CD14-positive monocyte (primary cell): ENCODE measurements around the gene CCDC34. TPM values are rescaled to one million over a fixed set of nuclear protein-coding genes. Genes with fewer than 3 reads are reported as not detected.
"Not testable (repeated sequence)": the region's sequence is repeated elsewhere in the genome, so short reads cannot be mapped to it uniquely, and the experiment has no call there.

Experiments
- DNase-seq, 3 donors: peaks; one replicate each; pipeline ENCODE4 v3.0.0-alpha.2; 2011 to 2022
- H2AFZ ChIP-seq: 2 replicates; pipeline ENCODE4 v1.6.0; 2012; ENCODE audit warnings: mild to moderate bottlenecking, low read depth, low read length, inconsistent platforms; ENCODE audit not compliant: insufficient read depth, poor library complexity, severe bottlenecking
- H3K27ac ChIP-seq, 2 donors: 1 replicate in 1 of 2; 2 replicates in 1 of 2; pipeline ENCODE4 v1.5.1; 2012 to 2013; ENCODE audit warnings: low read length in 2 of 2, control low read depth in 1 of 2, inconsistent platforms in 1 of 2, low read depth in 1 of 2, mild to moderate bottlenecking in 1 of 2
- H3K27me3 ChIP-seq, 2 donors: one replicate each; pipeline versions ENCODE4 v1.6.0 to v1.6.1; 2011 to 2013; ENCODE audit warnings: low read length in 2 of 2; ENCODE audit not compliant: control insufficient read depth in 2 of 2, insufficient read depth in 2 of 2
- H3K36me3 ChIP-seq, 2 donors: replicated peaks in 1 of 2; 1 replicate in 1 of 2; 2 replicates in 1 of 2; pipeline versions ENCODE4 v1.5.1 to v1.6.1; 2012 to 2013; ENCODE audit warnings: low read length in 2 of 2, control low read depth in 1 of 2, inconsistent platforms in 1 of 2, mild to moderate bottlenecking in 1 of 2; ENCODE audit not compliant: insufficient read depth in 2 of 2, control insufficient read depth in 1 of 2
- H3K4me1 ChIP-seq, 2 donors: 1 replicate in 1 of 2; 2 replicates in 1 of 2; pipeline versions ENCODE4 v1.5.1 to v1.6.1; 2012 to 2013; ENCODE audit warnings: low read length in 2 of 2, control low read depth in 1 of 2, inconsistent platforms in 1 of 2, mild to moderate bottlenecking in 1 of 2, moderate library complexity in 1 of 2; ENCODE audit not compliant: insufficient read depth in 2 of 2, control insufficient read depth in 1 of 2
- H3K4me2 ChIP-seq: replicated peaks from 2 replicates; pipeline ENCODE3; 2012; ENCODE audit warnings: low read length, moderate library complexity, mild to moderate bottlenecking; ENCODE audit not compliant: poor library complexity, severe bottlenecking; ENCODE audit errors: extremely low read depth
- H3K4me3 ChIP-seq, 3 experiments: fragments of 200-600 bp in 1 of 3; sonication (generic) in 1 of 3; replicated peaks in 1 of 3; 1 replicate in 2 of 3; 2 replicates in 1 of 3; pipeline ENCODE4 v1.5.1; 2011 to 2013; ENCODE audit warnings: low read length in 3 of 3, mild to moderate bottlenecking in 3 of 3, control low read depth in 2 of 3, low read depth in 2 of 3, inconsistent platforms in 1 of 3, moderate library complexity in 1 of 3
- H3K79me2 ChIP-seq: 2 replicates; pipeline ENCODE4 v1.6.0; 2012; ENCODE audit warnings: mild to moderate bottlenecking, control low read depth, inconsistent platforms, low read length, moderate library complexity; ENCODE audit not compliant: insufficient read depth
- H3K9ac ChIP-seq: 2 replicates; pipeline ENCODE4 v1.6.0; 2017; ENCODE audit warnings: low read length, mild to moderate bottlenecking; ENCODE audit not compliant: insufficient read depth, poor library complexity, severe bottlenecking
- H3K9me3 ChIP-seq, 2 donors: replicated peaks in 1 of 2; 1 replicate in 1 of 2; 2 replicates in 1 of 2; pipeline versions ENCODE4 v1.5.1 to v1.6.1; 2012 to 2013; ENCODE audit warnings: low read length in 2 of 2, control low read depth in 1 of 2; ENCODE audit not compliant: control insufficient read depth in 1 of 2, insufficient read depth in 1 of 2
- H4K20me1 ChIP-seq: 2 replicates; pipeline ENCODE4 v1.6.0; 2012; ENCODE audit warnings: mild to moderate bottlenecking, low read length, control low read depth, moderate library complexity; ENCODE audit not compliant: insufficient read depth
- H3K27ac Mint-ChIP-seq, 7 donors: one replicate each; pipeline ENCODE4 v1.8.0; 2020; ENCODE audit warnings: mild to moderate bottlenecking in 7 of 7, mixed read lengths in 7 of 7, moderate library complexity in 6 of 7, inconsistent platforms in 2 of 7
- H3K27me3 Mint-ChIP-seq, 3 donors: one replicate each; pipeline ENCODE4 v1.8.0; 2021 to 2022; ENCODE audit warnings: low read depth in 3 of 3, mild to moderate bottlenecking in 3 of 3, mixed read lengths in 3 of 3, moderate library complexity in 3 of 3, inconsistent platforms in 1 of 3
- H3K36me3 Mint-ChIP-seq, 2 donors: one replicate each; pipeline ENCODE4 v1.8.0; 2020; ENCODE audit warnings: mixed read lengths in 2 of 2, inconsistent platforms in 1 of 2, mild to moderate bottlenecking in 1 of 2
- H3K4me1 Mint-ChIP-seq: one replicate; pipeline ENCODE4 v1.8.0; 2020; ENCODE audit warnings: mild to moderate bottlenecking, mixed read lengths
- H3K4me3 Mint-ChIP-seq, 2 donors: one replicate each; pipeline ENCODE4 v1.8.0; 2020; ENCODE audit warnings: mild to moderate bottlenecking in 2 of 2, mixed read lengths in 2 of 2, moderate library complexity in 1 of 2
- H3K9me3 Mint-ChIP-seq, 7 donors: one replicate each; pipeline ENCODE4 v1.8.0; 2020 to 2022; ENCODE audit warnings: mixed read lengths in 7 of 7, mild to moderate bottlenecking in 6 of 7, moderate library complexity in 6 of 7, inconsistent platforms in 2 of 7
- CTCF ChIP-seq: fragments of 200-600 bp; IDR thresholded peaks from one replicate; pipeline ENCODE4 v1.8.0; 2022; ENCODE audit warnings: antibody characterized with exemption, mild to moderate bottlenecking
- WGBS: methylation state at CpG from one replicate; pipeline ENCODE4 v1.1.5; 2013; ENCODE audit warnings: missing lambda C conversion rate; ENCODE audit not compliant: insufficient coverage; 5-methylcytosine and 5-hydroxymethylcytosine counted together
- intact Hi-C, 2 donors: fragments of 100-400 bp; cut with micrococcal nuclease; formaldehyde crosslinking; loops; one replicate each; pipeline versions ENCODE4 v1.15.0 to v1.15.1; 2023
- polyA plus RNA-seq, 3 donors: library from polyadenylated mRNA; depleted of rRNA in 1 of 3; unstranded in 2 of 3; stranded (reverse) in 1 of 3; fragments of 300-500 nt in 2 of 3; fragments of >200 nt in 1 of 3; fragmentation: Illumina TruSeq in 2 of 3; gene quantifications; 1 replicate in 2 of 3; 2 replicates in 1 of 3; pipeline ENCODE4 v1.2.3, GENCODE V29; 2012 to 2021

Gene CCDC34
- polyA plus RNA-seq, 3 donors, result 0.08 to 0.11 (median 0.11) TPM

GRCh38 chr11:27339941-27340340, 23.1 kb downstream of the CCDC34 start:
- Mint-ChIP-seq H3K36me3 (peaks cover 3 to 11% of the 10 kb centered on the region in 2 donors), H3K4me1 (no peaks in the 10 kb centered on the region), H3K9me3 (no peaks in the 10 kb centered on the region), H3K27me3 (no peaks in the 10 kb centered on the region), H3K4me3 (no peak overlapping the region), H3K27ac (no peak overlapping the region)
- DNase-seq, result no peak
- H3K36me3 ChIP-seq, result no peaks in the 10 kb centered on the region
- no peaks in the 10 kb centered on the region for H3K9me3 ChIP-seq
- intact Hi-C loops, result no loop called here
- no peaks in the 10 kb centered on the region for H4K20me1 ChIP-seq
- H3K4me3 ChIP-seq, result no peak overlapping the region
- H3K27me3 ChIP-seq, result no peaks in the 10 kb centered on the region
- no peak overlapping the region for H3K4me2 ChIP-seq
- H3K9ac ChIP-seq, result no peak overlapping the region
- no peaks in the 10 kb centered on the region for H3K79me2 ChIP-seq
- no peaks in the 10 kb centered on the region for H3K4me1 ChIP-seq
- WGBS, result 100% methylated on average over 1 of the region's 3 CpGs
- H2AFZ ChIP-seq, result no peak overlapping the region
- no peak for TF ChIP-seq CTCF
- no peak overlapping the region for H3K27ac ChIP-seq

GRCh38 chr11:27334764-27335163, 28.3 kb downstream of the CCDC34 start:
- intact Hi-C loops, H3K27me3 Mint-ChIP-seq, H2AFZ ChIP-seq, H3K9me3 Mint-ChIP-seq, H3K27me3 ChIP-seq, H3K4me1 Mint-ChIP-seq, H3K79me2 ChIP-seq, H3K9ac ChIP-seq, H3K4me1 ChIP-seq, H3K4me3 ChIP-seq, H3K27ac ChIP-seq, H3K9me3 ChIP-seq, H3K4me3 Mint-ChIP-seq, H3K27ac Mint-ChIP-seq, H3K36me3 ChIP-seq, H4K20me1 ChIP-seq, H3K4me2 ChIP-seq, DNase-seq: not testable (repeated sequence)
- 93% methylated on average over 3 of the region's 4 CpGs for WGBS
- H3K36me3 Mint-ChIP-seq, result peaks cover 3 to 10% of the 10 kb centered on the region in 2 donors
